Measurements from ENCODE around the gene WASL. TPM values are rescaled to one million over a fixed set of nuclear protein-coding genes. Genes with fewer than 3 reads are reported as not detected.

Gene WASL
- total and polyA plus RNA-seq, 3 donors from 2014 or later = 43.3 to 69.3 (median 62.6) TPM

GRCh38 chr7:123641901-123642300 is 106.9 kb downstream of the WASL start:
- Histone ChIP-seq H3K36me3 (ENCODE audit: low read depth, missing control alignments) (no peaks in the 10 kb centered on the region), H3K4me3 (no peak overlapping the region), H3K27me3 (no peaks in the 10 kb centered on the region), H3K9me3 (no peaks in the 10 kb centered on the region), H3K27ac (no peak overlapping the region), H3K4me1 (peaks cover 11% of the 10 kb centered on the region)
- intact Hi-C loops (cut with DNase I; ENCODE audit: low total_unique reads) = no loop called here
- 91 to 92% methylated on average over 5 of the region's 5 CpGs for WGBS, 2 donors
- no peak for TF ChIP-seq POLR2A (IDR thresholded peaks at IDR 0.05)
- TF ChIP-seq CTCF (IDR thresholded peaks at IDR 0.05) = no peak
- DNase-seq = no peak

GRCh38 chr7:123640583-123640982 is 108.2 kb downstream of the WASL start:
- intact Hi-C loops (cut with DNase I; ENCODE audit: low total_unique reads) = no loop called here
- H3K36me3 ChIP-seq (ENCODE audit: low read depth, missing control alignments) = no peaks in the 10 kb centered on the region
- TF ChIP-seq CTCF (IDR thresholded peaks at IDR 0.05) (no peak), POLR2A (IDR thresholded peaks at IDR 0.05) (no peak)
- peaks cover 9% of the 10 kb centered on the region for H3K4me1 ChIP-seq
- DNase-seq = no peak
- H3K9me3 ChIP-seq = no peaks in the 10 kb centered on the region
- H3K4me3 ChIP-seq = no peak overlapping the region
- no peaks in the 10 kb centered on the region for H3K27me3 ChIP-seq
- no peak overlapping the region for H3K27ac ChIP-seq

- no peak for TF ChIP-seq POLR2A (IDR thresholded peaks at IDR 0.05)
- no peak for TF ChIP-seq CTCF (IDR thresholded peaks at IDR 0.05)
- H3K9me3 ChIP-seq = no peaks in the 10 kb centered on the region
- intact Hi-C loops (cut with DNase I; ENCODE audit: low total_unique reads) = no loop called here
- H3K27me3 ChIP-seq = no peaks in the 10 kb centered on the region
- H3K4me1 ChIP-seq = peaks cover 4% of the 10 kb centered on the region
- 80 to 89% methylated on average over 2 of the region's 2 CpGs for WGBS, 2 donors
- DNase-seq = no peak
- H3K27ac ChIP-seq = no peak overlapping the region
- no peaks in the 10 kb centered on the region for H3K36me3 ChIP-seq (ENCODE audit: low read depth, missing control alignments)
- no peak overlapping the region for H3K4me3 ChIP-seq
Measured at GRCh38 chr7:123639631-123640030, 109.2 kb downstream of the WASL start.

- no peak for DNase-seq
- 82 to 87% methylated on average over 2 of the region's 2 CpGs for WGBS, 2 donors
- Histone ChIP-seq H3K4me3 (no peak overlapping the region), H3K36me3 (ENCODE audit: low read depth, missing control alignments) (no peaks in the 10 kb centered on the region), H3K27me3 (no peaks in the 10 kb centered on the region), H3K27ac (no peak overlapping the region), H3K4me1 (no peaks in the 10 kb centered on the region), H3K9me3 (no peaks in the 10 kb centered on the region)
- no peak for TF ChIP-seq POLR2A (IDR thresholded peaks at IDR 0.05)
- no peak for TF ChIP-seq CTCF (IDR thresholded peaks at IDR 0.05)
- intact Hi-C loops (cut with DNase I; ENCODE audit: low total_unique reads) = no loop called here
Measured at GRCh38 chr7:123637878-123638277, 110.9 kb downstream of the WASL start.

GRCh38 chr7:123637203-123637602 is 111.6 kb downstream of the WASL start:
- 43 to 52% methylated on average over 3 of the region's 3 CpGs for WGBS, 2 donors
- H3K27me3 ChIP-seq = no peaks in the 10 kb centered on the region
- H3K27ac ChIP-seq = no peak overlapping the region
- no peaks in the 10 kb centered on the region for H3K9me3 ChIP-seq
- H3K36me3 ChIP-seq (ENCODE audit: low read depth, missing control alignments) = no peaks in the 10 kb centered on the region
- no peak for DNase-seq
- TF ChIP-seq POLR2A (IDR thresholded peaks at IDR 0.05) (no peak), CTCF (IDR thresholded peaks at IDR 0.05) (no peak)
- intact Hi-C loops (cut with DNase I; ENCODE audit: low total_unique reads) = no loop called here
- no peaks in the 10 kb centered on the region for H3K4me1 ChIP-seq
- H3K4me3 ChIP-seq = no peak overlapping the region

Data from testis (tissue), 3 donors.